Mesendoderm (in vitro differentiated cells): ENCODE results near the gene MAGI2.

ENCODE experiments used
- DNase-seq: peaks from one replicate; pipeline ENCODE4 v3.0.0; 2013
- H2AK5ac ChIP-seq: 2 replicates; pipeline ENCODE4 v1.6.1; 2013; ENCODE audit warnings: low read length, inconsistent platforms
- H2BK120ac ChIP-seq: 2 replicates; pipeline ENCODE4 v1.6.1; 2013; ENCODE audit warnings: low read depth, mild to moderate bottlenecking, low read length, moderate library complexity, mixed read lengths
- H2BK15ac ChIP-seq: replicated peaks from 2 replicates; pipeline ENCODE4 v1.6.1; 2013; ENCODE audit warnings: low read depth, mild to moderate bottlenecking, moderate library complexity
- H2BK5ac ChIP-seq: 2 replicates; pipeline ENCODE4 v1.6.1; 2013; ENCODE audit warnings: low read length, inconsistent platforms
- H3K18ac ChIP-seq: 2 replicates; pipeline ENCODE4 v1.6.1; 2013; ENCODE audit warnings: mild to moderate bottlenecking, low read length, mixed read lengths
- H3K23ac ChIP-seq: one replicate; pipeline ENCODE4 v1.6.1; 2013; ENCODE audit warnings: low read length
- H3K27ac ChIP-seq: 2 replicates; pipeline ENCODE4 v1.5.1; 2013; ENCODE audit warnings: low read depth, mild to moderate bottlenecking, inconsistent platforms, low read length, moderate library complexity
- H3K27me3 ChIP-seq: 2 replicates; pipeline ENCODE4 v1.6.1; 2013; ENCODE audit warnings: low read length, control low read depth, mild to moderate bottlenecking, inconsistent platforms; ENCODE audit not compliant: insufficient read depth, poor library complexity
- H3K36me3 ChIP-seq: 2 replicates; pipeline ENCODE4 v1.6.1; 2013; ENCODE audit warnings: low read length, inconsistent platforms; ENCODE audit not compliant: control insufficient read depth, insufficient read depth
- H3K4ac ChIP-seq: one replicate; pipeline ENCODE4 v1.6.1; 2013; ENCODE audit warnings: low read depth, mild to moderate bottlenecking, low read length, moderate library complexity
- H3K4me1 ChIP-seq: 2 replicates; pipeline ENCODE4 v1.6.1; 2013; ENCODE audit warnings: low read depth, low read length, inconsistent platforms; ENCODE audit not compliant: control insufficient read depth
- H3K4me2 ChIP-seq: 2 replicates; pipeline ENCODE4 v1.6.1; 2013; ENCODE audit warnings: low read length
- H3K4me3 ChIP-seq: 2 replicates; pipeline ENCODE4 v1.5.1; 2013; ENCODE audit warnings: mild to moderate bottlenecking, low read length
- H3K56ac ChIP-seq: one replicate; pipeline ENCODE4 v1.6.1; 2013; ENCODE audit warnings: low read length
- H3K79me1 ChIP-seq: 2 replicates; pipeline ENCODE4 v1.6.1; 2013; ENCODE audit warnings: low read length, inconsistent platforms
- H3K79me2 ChIP-seq: 2 replicates; pipeline ENCODE4 v1.6.1; 2013; ENCODE audit warnings: mild to moderate bottlenecking, low read length; ENCODE audit not compliant: control insufficient read depth, insufficient read depth
- H3K9ac ChIP-seq: 2 replicates; pipeline ENCODE4 v1.6.1; 2013; ENCODE audit warnings: low read length, inconsistent platforms
- H4K5ac ChIP-seq: one replicate; pipeline ENCODE4 v1.6.1; 2013; ENCODE audit warnings: low read length
- H4K8ac ChIP-seq: one replicate; pipeline ENCODE4 v1.6.1; 2013; ENCODE audit warnings: low read depth, mild to moderate bottlenecking, control low read depth, low read length, moderate library complexity
- WGBS: extraction: QIAGEN DNeasy Blood & Tissue Kit; methylation state at CpG from one replicate; pipeline ENCODE4 v1.1.7; 2013; ENCODE audit warnings: low lambda C conversion rate, missing lambda C conversion rate; ENCODE audit not compliant: insufficient coverage; ENCODE audit errors: extremely low coverage; 5-methylcytosine and 5-hydroxymethylcytosine counted together

The MAGI2 gene

DNA sequence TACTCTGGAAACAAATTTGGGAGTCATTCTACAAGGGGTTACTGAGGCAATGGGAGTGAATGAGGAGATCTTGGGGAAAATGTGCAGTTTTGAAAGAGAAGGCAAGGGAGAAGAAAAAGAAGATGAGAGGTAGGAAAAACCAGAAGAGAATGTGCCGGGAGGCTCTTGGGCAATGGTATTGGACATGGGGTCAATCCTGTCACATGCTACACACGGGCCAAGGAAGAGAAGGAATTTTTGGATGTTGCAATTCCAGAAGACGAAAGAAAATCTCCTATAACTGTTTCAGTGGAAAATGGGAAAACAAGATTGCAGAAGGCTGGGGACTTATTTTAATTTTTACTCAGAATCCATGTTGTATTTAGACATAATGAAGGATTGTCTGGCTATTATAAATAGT is 1039.9 kb downstream of the MAGI2 start:
- Histone ChIP-seq H3K4me3 (no peak overlapping the region), H3K27ac (no peak overlapping the region), H3K9ac (no peak overlapping the region)

DNA sequence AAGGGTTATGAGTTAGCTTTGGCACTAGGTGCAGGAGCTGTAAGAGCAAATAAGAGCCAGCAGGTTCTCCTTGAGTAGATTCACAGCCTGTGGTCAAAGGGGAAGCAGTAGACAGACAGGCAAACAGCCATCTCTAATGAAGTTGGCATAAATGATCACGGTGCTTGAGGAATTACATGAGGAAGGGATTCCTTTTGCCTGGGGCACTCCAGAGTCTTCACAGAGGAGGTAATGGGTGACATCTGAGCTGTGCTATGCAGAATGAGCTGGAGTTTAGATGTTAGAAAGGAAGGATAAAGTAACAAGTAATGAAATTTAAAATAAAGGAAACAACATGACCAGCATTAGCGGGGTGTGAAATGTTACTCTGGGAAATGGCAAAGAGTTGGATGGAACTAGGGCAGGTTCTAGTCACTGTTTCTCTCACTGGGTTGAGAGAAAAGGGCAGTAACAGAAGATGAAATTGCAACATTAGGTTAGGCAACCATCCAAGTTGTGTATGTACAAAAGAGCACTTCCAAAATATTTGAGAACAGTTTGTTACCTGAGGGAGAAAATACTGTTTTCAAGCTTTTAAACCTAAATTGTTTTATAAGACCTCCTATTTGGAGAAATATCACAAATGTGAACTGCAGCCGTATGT is 1041.1 kb downstream of the MAGI2 start:
- no peak overlapping the region for H3K4me3 ChIP-seq
- H3K27ac ChIP-seq = no peak overlapping the region
- no peak overlapping the region for H3K18ac ChIP-seq
- no peak overlapping the region for H2BK120ac ChIP-seq
- peak; percentile 51 for DNase-seq
- H3K4me2 ChIP-seq = no peak overlapping the region
- no peak overlapping the region for H4K8ac ChIP-seq
- no peak overlapping the region for H3K4ac ChIP-seq
- no peaks in the 10 kb centered on the region for H3K79me1 ChIP-seq
- no peak overlapping the region for H3K56ac ChIP-seq
- no peaks in the 10 kb centered on the region for H3K27me3 ChIP-seq
- WGBS = no CpG with 5 or more reads among the region's 3 CpGs
- H4K5ac ChIP-seq = no peak overlapping the region
- H3K23ac ChIP-seq = no peak overlapping the region
- H2AK5ac ChIP-seq = no peak overlapping the region
- no peak overlapping the region for H2BK15ac ChIP-seq
- no peaks in the 10 kb centered on the region for H3K4me1 ChIP-seq
- no peak overlapping the region for H3K9ac ChIP-seq
- H3K36me3 ChIP-seq = no peaks in the 10 kb centered on the region
- no peak overlapping the region for H2BK5ac ChIP-seq
- H3K79me2 ChIP-seq = no peaks in the 10 kb centered on the region

More for the DNA sequence above, 1039.9 kb downstream of the MAGI2 start:
- no peak overlapping the region for H3K4me2 ChIP-seq
- H2BK5ac ChIP-seq = no peak overlapping the region
- H4K5ac ChIP-seq = no peak overlapping the region
- WGBS = no CpG with 5 or more reads among the region's 3 CpGs
- no peaks in the 10 kb centered on the region for H3K36me3 ChIP-seq
- H3K23ac ChIP-seq = no peak overlapping the region
- H3K4me1 ChIP-seq = no peaks in the 10 kb centered on the region
- H3K4ac ChIP-seq = no peak overlapping the region
- no peaks in the 10 kb centered on the region for H3K79me2 ChIP-seq
- no peaks in the 10 kb centered on the region for H3K27me3 ChIP-seq
- H3K79me1 ChIP-seq = no peaks in the 10 kb centered on the region
- no peak overlapping the region for H2BK15ac ChIP-seq
- H4K8ac ChIP-seq = no peak overlapping the region
- DNase-seq = no peak
- no peak overlapping the region for H2AK5ac ChIP-seq
- no peak overlapping the region for H3K18ac ChIP-seq
- no peak overlapping the region for H2BK120ac ChIP-seq
- H3K56ac ChIP-seq = no peak overlapping the region

- Histone ChIP-seq H4K5ac (no peak overlapping the region), H3K4ac (no peak overlapping the region), H3K4me2 (no peak overlapping the region), H3K27ac (no peak overlapping the region), H3K4me3 (no peak overlapping the region), H4K8ac (no peak overlapping the region), H3K56ac (no peak overlapping the region), H2AK5ac (no peak overlapping the region), H3K79me2 (no peaks in the 10 kb centered on the region), H3K23ac (no peak overlapping the region), H3K18ac (no peak overlapping the region), H2BK5ac (no peak overlapping the region), H3K9ac (no peak overlapping the region), H3K36me3 (no peaks in the 10 kb centered on the region), H3K79me1 (no peaks in the 10 kb centered on the region), H3K4me1 (no peaks in the 10 kb centered on the region), H3K27me3 (no peaks in the 10 kb centered on the region), H2BK120ac (no peak overlapping the region), H2BK15ac (no peak overlapping the region)
- WGBS = no CpG with 5 or more reads among the region's 3 CpGs
- no peak for DNase-seq
Observed at GRCh38 chr7:78407031-78407430, 1046.4 kb downstream of the MAGI2 start.

GRCh38 chr7:78406531-78406930 is 1046.9 kb downstream of the MAGI2 start:
- Histone ChIP-seq H2BK120ac (no peak overlapping the region), H3K4me1 (no peaks in the 10 kb centered on the region), H4K5ac (no peak overlapping the region), H2BK5ac (no peak overlapping the region), H3K18ac (no peak overlapping the region), H3K79me2 (no peaks in the 10 kb centered on the region), H3K23ac (no peak overlapping the region), H3K56ac (no peak overlapping the region), H3K79me1 (no peaks in the 10 kb centered on the region), H4K8ac (no peak overlapping the region), H3K4ac (no peak overlapping the region), H3K9ac (no peak overlapping the region), H3K27ac (no peak overlapping the region), H2AK5ac (no peak overlapping the region), H3K4me2 (no peak overlapping the region), H3K36me3 (no peaks in the 10 kb centered on the region), H3K27me3 (no peaks in the 10 kb centered on the region), H2BK15ac (no peak overlapping the region), H3K4me3 (no peak overlapping the region)
- DNase-seq = no peak

- Histone ChIP-seq H3K9ac (no peak overlapping the region), H4K8ac (no peak overlapping the region), H3K27ac (no peak overlapping the region), H2BK5ac (no peak overlapping the region), H2AK5ac (no peak overlapping the region), H2BK120ac (no peak overlapping the region), H3K27me3 (no peaks in the 10 kb centered on the region), H4K5ac (no peak overlapping the region), H3K79me2 (no peaks in the 10 kb centered on the region), H3K4ac (no peak overlapping the region), H3K56ac (no peak overlapping the region), H3K36me3 (no peaks in the 10 kb centered on the region), H3K4me3 (no peak overlapping the region), H3K23ac (no peak overlapping the region), H3K4me1 (no peaks in the 10 kb centered on the region), H3K4me2 (no peak overlapping the region), H2BK15ac (no peak overlapping the region), H3K18ac (no peak overlapping the region), H3K79me1 (no peaks in the 10 kb centered on the region)
- WGBS = no CpG with 5 or more reads among the region's 4 CpGs
- DNase-seq = no peak
Observed at GRCh38 chr7:78402096-78402495, 1051.4 kb downstream of the MAGI2 start.

- no peak overlapping the region for H3K18ac ChIP-seq
- H2BK5ac ChIP-seq = no peak overlapping the region
- no peak overlapping the region for H3K4me3 ChIP-seq
- H2BK15ac ChIP-seq = no peak overlapping the region
- H3K4ac ChIP-seq = no peak overlapping the region
- no peak overlapping the region for H2AK5ac ChIP-seq
- H3K56ac ChIP-seq = no peak overlapping the region
- H3K4me2 ChIP-seq = no peak overlapping the region
- no peak overlapping the region for H3K27ac ChIP-seq
- no peaks in the 10 kb centered on the region for H3K36me3 ChIP-seq
- H4K8ac ChIP-seq = no peak overlapping the region
- H3K23ac ChIP-seq = no peak overlapping the region
- no peaks in the 10 kb centered on the region for H3K79me2 ChIP-seq
- H3K4me1 ChIP-seq = no peaks in the 10 kb centered on the region
- H3K27me3 ChIP-seq = no peaks in the 10 kb centered on the region
- DNase-seq = no peak
- H4K5ac ChIP-seq = no peak overlapping the region
- H3K9ac ChIP-seq = no peak overlapping the region
- WGBS = no CpG with 5 or more reads among the region's 2 CpGs
- no peak overlapping the region for H2BK120ac ChIP-seq
- no peaks in the 10 kb centered on the region for H3K79me1 ChIP-seq
Observed at GRCh38 chr7:78400038-78400437, 1053.4 kb downstream of the MAGI2 start.
